Measurements from ENCODE around the gene TXNRD2. TPM values are rescaled to one million over a fixed set of nuclear protein-coding genes. Genes with fewer than 3 reads are reported as not detected.

The TXNRD2 gene
- total RNA-seq, 1 experiment from 2014 or later, result 22.4 TPM

DNA sequence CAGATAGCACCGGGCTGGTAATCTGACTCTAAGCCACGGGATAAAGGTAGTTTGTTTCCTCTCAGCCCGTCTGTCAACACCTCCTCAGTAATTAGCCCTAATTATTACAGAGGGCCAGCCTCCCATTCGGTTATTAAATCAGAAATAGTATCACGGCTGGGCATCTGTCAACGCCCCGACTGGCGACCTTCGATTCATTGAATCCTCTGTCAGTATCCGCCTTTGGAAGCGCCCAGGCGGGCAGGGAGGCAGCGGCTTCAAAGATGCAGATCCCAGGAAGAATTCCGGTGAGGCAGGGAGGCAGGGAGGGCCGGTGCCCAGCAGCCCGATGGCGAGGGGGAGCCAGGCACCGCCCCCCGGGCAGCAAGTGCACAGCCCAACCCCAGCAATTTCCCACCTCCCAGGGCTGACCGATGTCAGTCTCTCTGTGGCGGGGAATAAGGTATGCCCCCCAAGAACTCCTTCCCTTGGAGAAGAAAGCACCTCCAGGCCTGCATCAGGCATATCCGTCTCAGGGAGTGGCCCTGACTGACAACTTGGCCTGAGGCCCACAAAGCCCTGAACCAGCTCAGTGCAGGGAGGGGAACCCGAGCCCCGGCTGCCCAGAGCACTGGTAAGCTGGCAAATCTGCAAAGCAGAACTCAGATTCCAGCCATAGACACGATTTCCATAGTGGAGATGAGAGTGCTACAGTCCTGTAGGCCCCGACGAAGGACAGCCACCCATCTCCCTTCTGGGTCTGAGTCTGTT is 98.3 kb downstream of the TXNRD2 start:
- intact Hi-C loops (cut with micrococcal nuclease; ENCODE audit: unreplicated experiment), result no loop called here
- Histone ChIP-seq H3K79me2 (ENCODE audit: low read depth) (peaks cover 15% of the 10 kb centered on the region), H3K9me2 (ENCODE audit: insufficient read depth) (no peaks in the 10 kb centered on the region), H3K4me2 (no peak overlapping the region), H3K27ac (no peak overlapping the region), H3K4me3 (no peak overlapping the region), H3K27me3 (ENCODE audit: insufficient read depth, low read depth) (no peaks in the 10 kb centered on the region), H4K20me1 (ENCODE audit: insufficient read depth) (no peaks in the 10 kb centered on the region), H3K4me1 (replicated peaks; ENCODE audit: insufficient read depth) (peaks cover 6% of the 10 kb centered on the region), H3K36me3 (ENCODE audit: low read depth) (no peaks in the 10 kb centered on the region), H2AFZ (no peak overlapping the region), H3K9me3 (ENCODE audit: insufficient read depth, low read depth) (no peaks in the 10 kb centered on the region), H3F3A (ENCODE audit: insufficient read depth, low read depth) (no peaks in the 10 kb centered on the region)
- POLR2A ChIA-PET (ENCODE audit: unreplicated experiment), result interaction anchor here (0.5 kb wide), 1 partner anchor 10 kb away, joined by 3 read pairs; no protein-coding TSS in a partner anchor
- no peak for DNase-seq
- CTCF ChIA-PET, result no interaction called here
- no TSS peak for BruUV-seq (replicated peaks)
- TF ChIP-seq, protein P1, sequence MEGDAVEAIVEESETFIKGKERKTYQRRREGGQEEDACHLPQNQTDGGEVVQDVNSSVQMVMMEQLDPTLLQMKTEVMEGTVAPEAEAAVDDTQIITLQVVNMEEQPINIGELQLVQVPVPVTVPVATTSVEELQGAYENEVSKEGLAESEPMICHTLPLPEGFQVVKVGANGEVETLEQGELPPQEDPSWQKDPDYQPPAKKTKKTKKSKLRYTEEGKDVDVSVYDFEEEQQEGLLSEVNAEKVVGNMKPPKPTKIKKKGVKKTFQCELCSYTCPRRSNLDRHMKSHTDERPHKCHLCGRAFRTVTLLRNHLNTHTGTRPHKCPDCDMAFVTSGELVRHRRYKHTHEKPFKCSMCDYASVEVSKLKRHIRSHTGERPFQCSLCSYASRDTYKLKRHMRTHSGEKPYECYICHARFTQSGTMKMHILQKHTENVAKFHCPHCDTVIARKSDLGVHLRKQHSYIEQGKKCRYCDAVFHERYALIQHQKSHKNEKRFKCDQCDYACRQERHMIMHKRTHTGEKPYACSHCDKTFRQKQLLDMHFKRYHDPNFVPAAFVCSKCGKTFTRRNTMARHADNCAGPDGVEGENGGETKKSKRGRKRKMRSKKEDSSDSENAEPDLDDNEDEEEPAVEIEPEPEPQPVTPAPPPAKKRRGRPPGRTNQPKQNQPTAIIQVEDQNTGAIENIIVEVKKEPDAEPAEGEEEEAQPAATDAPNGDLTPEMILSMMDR (conservative IDR thresholded peaks at IDR 0.05), result no peak
- no peak for TF ChIP-seq EZH2 (IDR thresholded peaks at IDR 0.05; ENCODE audit: low read depth)

DNA sequence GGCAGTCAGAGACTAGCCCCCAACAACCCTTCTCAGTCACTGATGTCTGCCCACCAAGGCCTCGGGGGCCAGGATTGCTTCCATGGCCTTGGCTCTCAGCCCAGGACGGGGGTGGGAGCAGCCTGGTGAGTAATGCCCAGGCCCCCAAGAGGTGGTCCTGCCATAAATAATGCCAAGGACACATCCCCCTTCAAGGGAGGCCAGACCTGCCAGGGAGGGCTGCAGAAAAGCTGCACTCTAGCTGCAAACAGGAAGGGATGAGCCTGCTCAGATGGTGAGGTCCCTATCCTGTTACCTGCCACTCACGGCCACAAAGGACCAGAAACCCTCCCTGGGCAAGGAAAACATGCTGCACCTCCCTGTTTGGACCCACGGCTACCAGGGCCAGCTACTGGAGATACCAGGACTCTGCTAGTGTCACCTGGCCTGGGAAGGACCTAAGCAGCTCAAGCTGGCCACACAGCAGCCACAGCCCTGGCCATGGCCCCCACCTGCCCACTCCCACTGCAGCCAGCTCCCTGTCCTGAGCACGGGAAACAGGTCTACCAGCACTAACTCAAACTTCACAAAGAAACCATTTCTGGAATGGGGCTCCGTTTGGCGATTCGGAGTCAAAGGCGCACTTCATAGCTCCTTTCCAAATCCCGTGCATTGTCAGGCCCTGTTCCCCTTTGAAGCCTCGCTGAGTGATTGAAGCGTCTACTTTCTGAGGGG is 99.1 kb downstream of the TXNRD2 start:
- Histone ChIP-seq H3K4me3 (no peak overlapping the region), H3K4me1 (replicated peaks; ENCODE audit: insufficient read depth) (no peaks in the 10 kb centered on the region), H3K36me3 (ENCODE audit: low read depth) (no peaks in the 10 kb centered on the region), H3K27me3 (ENCODE audit: insufficient read depth, low read depth) (no peaks in the 10 kb centered on the region), H3K9me2 (ENCODE audit: insufficient read depth) (no peaks in the 10 kb centered on the region), H3K79me2 (ENCODE audit: low read depth) (peaks cover 8% of the 10 kb centered on the region; the same call in 1 of the 2 replicates), H3K9me3 (ENCODE audit: insufficient read depth, low read depth) (no peaks in the 10 kb centered on the region), H3F3A (ENCODE audit: insufficient read depth, low read depth) (no peaks in the 10 kb centered on the region), H3K4me2 (no peak overlapping the region), H4K20me1 (ENCODE audit: insufficient read depth) (no peaks in the 10 kb centered on the region), H3K27ac (no peak overlapping the region), H2AFZ (no peak overlapping the region)
- no peak for TF ChIP-seq EZH2 (IDR thresholded peaks at IDR 0.05; ENCODE audit: low read depth)
- TF ChIP-seq, protein P1 (conservative IDR thresholded peaks at IDR 0.05), result no peak
- CTCF ChIA-PET, result no interaction called here
- POLR2A ChIA-PET (ENCODE audit: unreplicated experiment), result no interaction called here
- BruUV-seq (replicated peaks), result no TSS peak
- intact Hi-C loops (cut with micrococcal nuclease; ENCODE audit: unreplicated experiment), result no loop called here
- no peak for DNase-seq

DNA sequence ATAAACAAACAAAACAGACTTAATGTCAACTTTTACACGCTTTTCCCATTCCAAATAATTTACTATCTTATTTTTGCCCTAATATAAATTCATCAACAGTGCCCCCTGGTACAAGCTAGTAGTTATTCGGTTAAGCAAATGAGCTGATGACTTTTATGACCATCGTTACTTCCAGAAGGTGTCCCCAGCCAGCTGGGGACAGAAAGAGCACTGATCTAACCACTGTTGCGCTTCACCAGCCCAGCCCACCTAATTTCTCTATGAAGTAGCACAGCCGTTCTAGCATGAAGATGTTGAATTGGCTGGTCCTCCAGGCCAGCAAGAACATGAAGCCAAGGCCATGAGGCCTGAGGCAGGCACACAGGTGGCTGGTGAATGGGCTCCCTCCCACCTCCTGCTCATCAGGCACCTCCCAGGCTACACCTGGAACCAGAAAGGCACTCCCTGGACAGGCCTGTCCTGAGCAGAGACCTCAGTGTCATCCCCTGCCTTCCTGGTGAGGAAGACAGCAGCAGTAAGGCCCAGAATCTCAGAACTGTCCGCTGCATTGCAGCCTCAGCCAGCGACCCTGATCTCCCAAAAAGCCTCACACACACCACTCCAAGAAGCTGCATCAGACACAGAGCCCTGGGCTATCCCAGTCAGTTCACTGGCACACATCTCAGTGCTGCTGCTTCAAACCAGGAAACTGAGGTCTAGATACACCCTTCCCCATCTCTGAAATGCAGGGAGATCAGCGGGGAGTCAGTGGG is 99.8 kb downstream of the TXNRD2 start:
- intact Hi-C loops (cut with micrococcal nuclease; ENCODE audit: unreplicated experiment), result no loop called here
- H3K9me2 ChIP-seq (ENCODE audit: insufficient read depth), result no peaks in the 10 kb centered on the region
- CTCF ChIA-PET, result no interaction called here
- no peak overlapping the region for H3K27ac ChIP-seq
- no peak overlapping the region for H3K4me2 ChIP-seq
- H3K36me3 ChIP-seq (ENCODE audit: low read depth), result no peaks in the 10 kb centered on the region
- TF ChIP-seq, protein P1 (conservative IDR thresholded peaks at IDR 0.05), result no peak
- BruUV-seq (replicated peaks), result no TSS peak
- no peaks in the 10 kb centered on the region for H3K9me3 ChIP-seq (ENCODE audit: insufficient read depth, low read depth)
- H3K4me3 ChIP-seq, result no peak overlapping the region
- no peak for DNase-seq
- POLR2A ChIA-PET (ENCODE audit: unreplicated experiment), result interaction anchor here (0.5 kb wide), 1 partner anchor 67 kb away, joined by 3 read pairs; no protein-coding TSS in a partner anchor
- H3K79me2 ChIP-seq (ENCODE audit: low read depth), result 0 out of 2 replicates have a peak, but pooled peaks cover under 1% of the 10 kb centered on the region
- H4K20me1 ChIP-seq (ENCODE audit: insufficient read depth), result no peaks in the 10 kb centered on the region
- no peaks in the 10 kb centered on the region for H3K4me1 ChIP-seq (replicated peaks; ENCODE audit: insufficient read depth)
- H2AFZ ChIP-seq, result no peak overlapping the region
- H3K27me3 ChIP-seq (ENCODE audit: insufficient read depth, low read depth), result no peaks in the 10 kb centered on the region
- H3F3A ChIP-seq (ENCODE audit: insufficient read depth, low read depth), result no peaks in the 10 kb centered on the region

All from PC-9 (cell line).